Cortex of kidney (tissue), 1 donor: ENCODE results near the gene SYNJ2.

Experiments used
- DNase-seq: peaks from one replicate; lab custom pipeline; 2025; lab: John Stamatoyannopoulos, UW

The SYNJ2 gene

GRCh38 chr6:158014505-158015187, 33.0 kb downstream of the SYNJ2 start:
- no peak for DNase-seq

- no peak for DNase-seq
These were observed 33.5 kb downstream of the SYNJ2 start for GRCh38 chr6:158015188-158015506.

- no peak for DNase-seq
These were observed 35.1 kb downstream of the SYNJ2 start for GRCh38 chr6:158016571-158017383.

GRCh38 chr6:158017621-158018040, 36.0 kb downstream of the SYNJ2 start:
- DNase-seq: no peak

- DNase-seq: no peak
These were observed 36.5 kb downstream of the SYNJ2 start for GRCh38 chr6:158018041-158018771.

- no peak for DNase-seq
These were observed 37.2 kb downstream of the SYNJ2 start for GRCh38 chr6:158018851-158019361.

- DNase-seq: no peak
These were observed 37.8 kb downstream of the SYNJ2 start for GRCh38 chr6:158019416-158019815.

GRCh38 chr6:158020272-158020711, 38.6 kb downstream of the SYNJ2 start:
- no peak for DNase-seq

GRCh38 chr6:158020811-158021210, 39.1 kb downstream of the SYNJ2 start:
- no peak for DNase-seq

- DNase-seq: no peak
These were observed 39.7 kb downstream of the SYNJ2 start for GRCh38 chr6:158021376-158021775.

GRCh38 chr6:158021814-158022748, 40.4 kb downstream of the SYNJ2 start:
- no peak for DNase-seq

GRCh38 chr6:158022749-158023596, 41.3 kb downstream of the SYNJ2 start:
- DNase-seq: no peak

- no peak for DNase-seq
These were observed 41.9 kb downstream of the SYNJ2 start for GRCh38 chr6:158023597-158023939.

- no peak for DNase-seq
These were observed 43.1 kb downstream of the SYNJ2 start for GRCh38 chr6:158024566-158025297.

GRCh38 chr6:158026054-158026900, 44.6 kb downstream of the SYNJ2 start:
- no peak for DNase-seq

GRCh38 chr6:158026901-158027589, 45.4 kb downstream of the SYNJ2 start:
- no peak for DNase-seq

GRCh38 chr6:158027590-158028285, 46.1 kb downstream of the SYNJ2 start:
- DNase-seq: no peak

GRCh38 chr6:158028421-158028820, 46.8 kb downstream of the SYNJ2 start:
- DNase-seq: no peak
